ENCODE results near the gene EHD4.

Gene EHD4

DNA sequence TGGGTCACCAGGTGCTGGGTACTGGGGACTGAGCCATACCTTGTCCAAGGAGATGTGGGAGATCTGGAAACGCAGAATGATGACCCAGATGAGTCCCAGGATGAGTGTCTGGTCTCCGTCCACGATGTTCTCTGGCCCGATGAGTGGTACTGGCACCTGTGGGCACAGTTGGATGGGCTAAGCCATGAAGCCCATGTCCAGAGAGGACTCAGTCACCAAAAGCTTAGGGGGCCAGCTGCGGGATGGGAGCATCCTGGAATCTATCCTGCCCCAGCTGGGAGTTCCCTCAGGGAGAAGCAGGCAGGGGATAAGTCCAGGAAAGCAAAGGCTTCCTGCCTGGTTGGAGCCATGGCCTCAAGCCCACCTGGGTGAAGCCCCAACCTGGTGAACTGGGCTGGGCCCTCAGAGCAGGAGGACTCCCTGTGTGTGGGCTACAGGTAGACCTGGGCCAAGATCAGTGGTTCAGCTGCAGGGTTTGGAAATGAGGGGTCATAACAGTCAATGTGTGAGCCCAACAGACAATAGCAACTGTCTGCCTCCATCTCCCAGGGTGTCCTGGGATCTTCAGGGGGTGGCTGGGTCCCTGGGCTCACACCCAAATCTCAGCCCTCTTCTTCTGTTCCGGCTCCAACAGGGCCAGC, 82.2 kb downstream of the EHD4 start:
- no peak overlapping the region for H3K27ac Mint-ChIP-seq
- no peaks in the 10 kb centered on the region for H3K36me3 Mint-ChIP-seq (ENCODE audit: low read depth)
- DNase-seq, result no peak
- peaks cover 18% of the 10 kb centered on the region for H3K27me3 Mint-ChIP-seq (ENCODE audit: low read depth, poor library complexity)
- TF ChIP-seq CTCF (IDR thresholded peaks at IDR 0.05), result no peak
- peaks cover 13% of the 10 kb centered on the region for H3K4me1 Mint-ChIP-seq
- H3K4me3 Mint-ChIP-seq, result no peak overlapping the region
- no peaks in the 10 kb centered on the region for H3K9me3 Mint-ChIP-seq

GRCh38 chr15:41888662-41889253, 83.6 kb downstream of the EHD4 start:
- H3K36me3 Mint-ChIP-seq (ENCODE audit: low read depth), result no peaks in the 10 kb centered on the region
- no peak for TF ChIP-seq CTCF (IDR thresholded peaks at IDR 0.05)
- H3K4me1 Mint-ChIP-seq, result peaks cover 17% of the 10 kb centered on the region
- no peak for DNase-seq
- no peak overlapping the region for H3K27ac Mint-ChIP-seq
- no peak overlapping the region for H3K4me3 Mint-ChIP-seq
- peaks cover 28% of the 10 kb centered on the region for H3K27me3 Mint-ChIP-seq (ENCODE audit: low read depth, poor library complexity)
- no peaks in the 10 kb centered on the region for H3K9me3 Mint-ChIP-seq

DNA sequence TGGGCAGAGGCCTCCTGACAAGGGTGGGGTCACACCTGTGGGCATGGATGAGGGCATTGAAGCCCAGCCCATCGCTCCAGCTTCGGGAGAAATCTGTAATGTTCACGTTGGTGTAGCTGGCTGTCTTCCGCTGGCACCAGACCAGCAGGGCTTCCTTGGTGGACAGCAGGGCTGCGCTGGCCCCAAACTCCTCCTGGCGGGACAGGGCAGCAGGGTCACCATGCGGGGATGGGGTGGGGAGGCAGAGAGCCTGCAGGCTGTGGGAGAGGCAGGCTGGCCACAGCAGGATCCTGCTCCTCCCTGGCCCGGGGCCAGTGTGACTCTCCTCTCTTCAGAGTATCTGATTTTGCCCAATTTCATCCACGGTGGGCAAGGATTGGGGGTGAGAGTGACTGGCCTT, 84.5 kb downstream of the EHD4 start:
- Mint-ChIP-seq H3K4me3 (no peak overlapping the region), H3K27me3 (ENCODE audit: low read depth, poor library complexity) (peaks cover 35% of the 10 kb centered on the region), H3K36me3 (ENCODE audit: low read depth) (no peaks in the 10 kb centered on the region), H3K9me3 (no peaks in the 10 kb centered on the region), H3K4me1 (peaks cover 17% of the 10 kb centered on the region), H3K27ac (no peak overlapping the region)
- no peak for DNase-seq
- no peak for TF ChIP-seq CTCF (IDR thresholded peaks at IDR 0.05)

GRCh38 chr15:41887161-41887560, 85.2 kb downstream of the EHD4 start:
- no peak for DNase-seq
- H3K4me1 Mint-ChIP-seq, result peaks cover 16% of the 10 kb centered on the region
- H3K27ac Mint-ChIP-seq, result no peak overlapping the region
- no peaks in the 10 kb centered on the region for H3K9me3 Mint-ChIP-seq
- H3K27me3 Mint-ChIP-seq (ENCODE audit: low read depth, poor library complexity), result peaks cover 39% of the 10 kb centered on the region
- TF ChIP-seq CTCF (IDR thresholded peaks at IDR 0.05), result no peak
- no peaks in the 10 kb centered on the region for H3K36me3 Mint-ChIP-seq (ENCODE audit: low read depth)
- no peak overlapping the region for H3K4me3 Mint-ChIP-seq

DNA sequence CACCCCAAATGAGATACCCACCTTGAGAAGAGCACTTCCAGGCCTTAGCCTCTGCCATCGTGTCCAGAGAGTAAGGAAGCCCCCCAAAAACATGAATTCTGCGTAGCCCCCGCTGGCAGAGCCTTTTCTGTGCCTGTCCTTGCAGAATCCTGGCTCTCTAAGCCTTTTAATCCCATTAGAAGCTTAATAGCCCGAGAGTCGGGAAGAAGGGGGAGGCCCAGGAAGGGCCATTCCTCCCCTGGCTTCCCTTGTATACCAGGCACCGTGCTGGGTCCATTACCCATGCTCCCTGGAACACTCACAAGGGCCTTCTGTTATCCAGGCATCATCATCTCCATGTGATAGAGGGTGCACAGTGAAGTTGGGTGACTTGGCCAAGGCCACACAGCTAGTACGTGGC, 85.6 kb downstream of the EHD4 start:
- peaks cover 16% of the 10 kb centered on the region for H3K4me1 Mint-ChIP-seq
- H3K27me3 Mint-ChIP-seq (ENCODE audit: low read depth, poor library complexity), result peaks cover 39% of the 10 kb centered on the region
- DNase-seq, result no peak
- H3K9me3 Mint-ChIP-seq, result no peaks in the 10 kb centered on the region
- no peak overlapping the region for H3K27ac Mint-ChIP-seq
- TF ChIP-seq CTCF (IDR thresholded peaks at IDR 0.05), result no peak
- H3K36me3 Mint-ChIP-seq (ENCODE audit: low read depth), result no peaks in the 10 kb centered on the region
- H3K4me3 Mint-ChIP-seq, result no peak overlapping the region

DNA sequence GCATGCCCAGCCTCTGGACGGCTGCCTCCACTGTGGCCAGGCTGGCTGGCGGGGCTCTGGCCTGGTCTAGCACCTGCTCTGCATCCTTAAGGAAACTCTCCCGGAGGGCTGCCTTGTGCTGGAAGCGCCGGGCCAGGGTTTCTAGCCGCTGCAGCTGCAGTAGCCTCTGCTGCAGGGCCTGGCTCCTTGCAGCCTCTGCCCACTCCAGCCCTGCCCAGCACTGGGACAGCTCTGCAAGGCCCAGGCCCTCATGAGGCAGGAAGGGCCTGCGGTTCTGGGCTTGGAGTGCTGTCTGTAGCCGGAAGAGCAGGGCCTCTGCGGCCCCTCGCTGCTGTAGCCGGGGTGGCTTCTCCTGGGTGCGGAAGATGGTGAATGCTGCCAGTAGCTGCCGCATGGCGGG, 86.5 kb downstream of the EHD4 start:
- peaks cover 39% of the 10 kb centered on the region for H3K27me3 Mint-ChIP-seq (ENCODE audit: low read depth, poor library complexity)
- no peak overlapping the region for H3K4me3 Mint-ChIP-seq
- no peak for DNase-seq
- no peaks in the 10 kb centered on the region for H3K36me3 Mint-ChIP-seq (ENCODE audit: low read depth)
- no peak for TF ChIP-seq CTCF (IDR thresholded peaks at IDR 0.05)
- peaks cover 22% of the 10 kb centered on the region for H3K4me1 Mint-ChIP-seq
- H3K9me3 Mint-ChIP-seq, result no peaks in the 10 kb centered on the region
- H3K27ac Mint-ChIP-seq, result no peak overlapping the region
